Hepatocyte (in vitro differentiated cells): ENCODE measurements around the gene SCT.

Experiments
- CTCF ChIP-seq: fragments of 200-600 bp; sonication (generic); IDR thresholded peaks from 2 replicates; pipeline ENCODE4 v1.5.1; 2016; ENCODE audit warnings: antibody characterized with exemption, mild to moderate bottlenecking; ENCODE audit not compliant: poor library complexity
- EZH2 ChIP-seq: fragments of 200-600 bp; sonication (generic); IDR thresholded peaks from 2 replicates; pipeline ENCODE4 v1.6.1; 2016; ENCODE audit warnings: antibody characterized with exemption, mild to moderate bottlenecking, borderline replicate concordance
- EZH2phosphoT487 ChIP-seq: fragments of 200-600 bp; sonication (generic); IDR thresholded peaks from one replicate; pipeline ENCODE4 v1.6.1; 2018; ENCODE audit warnings: antibody characterized with exemption, mild to moderate bottlenecking, low read depth, moderate library complexity; ENCODE audit not compliant: unreplicated experiment, severe bottlenecking

GRCh38 chr11:586376-587316 lies 40.3 kb downstream of the SCT start:
- TF ChIP-seq CTCF (no peak), EZH2 (no peak), EZH2phosphoT487 (no peak)
